Dendritic cell treated with granulocyte-macrophage colony-stimulating factor and Interleukin-4, amounts not matched to agents 40 ng/mL and 50 ng/mL, for 4 days (primary cell): ENCODE results near the gene PIK3R1.

ENCODE experiments used
- H3K27ac Mint-ChIP-seq: one replicate; pipeline ENCODE4 v1.8.0; 2022; ENCODE audit warnings: mild to moderate bottlenecking, mixed read lengths
- H3K27me3 Mint-ChIP-seq: one replicate; pipeline ENCODE4 v1.8.0; 2022; ENCODE audit warnings: mild to moderate bottlenecking, mixed read lengths
- H3K36me3 Mint-ChIP-seq: one replicate; pipeline ENCODE4 v1.8.0; 2022; ENCODE audit warnings: low read depth, mixed read lengths
- H3K4me1 Mint-ChIP-seq: one replicate; pipeline ENCODE4 v1.8.0; 2022; ENCODE audit warnings: low read depth, mixed read lengths
- H3K4me3 Mint-ChIP-seq: one replicate; pipeline ENCODE4 v1.8.0; 2022; ENCODE audit warnings: mild to moderate bottlenecking, moderate library complexity, mixed read lengths
- H3K9me3 Mint-ChIP-seq: one replicate; pipeline ENCODE4 v1.8.0; 2022; ENCODE audit warnings: mixed read lengths
- intact Hi-C: fragments of 100-400 bp; cut with micrococcal nuclease; formaldehyde crosslinking; loops from one replicate; pipeline ENCODE4 v1.15.0; 2022

The PIK3R1 gene

DNA sequence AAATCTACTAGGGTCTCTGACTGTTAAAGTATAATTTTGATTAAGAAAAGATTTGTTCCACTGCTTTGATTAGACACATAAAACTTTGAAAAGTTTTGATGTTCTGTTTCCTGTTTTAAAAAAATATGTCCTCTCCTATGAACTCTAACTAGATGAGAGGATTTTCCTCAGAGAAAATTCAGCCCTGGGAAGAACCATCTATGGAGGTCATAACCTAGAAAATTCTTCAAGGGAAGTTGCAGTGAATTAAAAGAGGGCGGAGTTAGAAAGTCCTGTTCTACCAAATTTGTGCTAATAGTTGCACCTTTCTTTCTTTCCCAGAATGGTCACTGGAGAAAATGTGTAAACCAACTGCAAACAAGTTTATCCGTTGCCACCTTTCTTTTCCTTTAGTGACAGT lies 27.7 kb downstream of the PIK3R1 start:
- intact Hi-C loops: no loop called here
- no peaks in the 10 kb centered on the region for H3K9me3 Mint-ChIP-seq
- peaks cover 50% of the 10 kb centered on the region for H3K36me3 Mint-ChIP-seq
- no peaks in the 10 kb centered on the region for H3K27me3 Mint-ChIP-seq
- no peak overlapping the region for H3K4me3 Mint-ChIP-seq
- H3K27ac Mint-ChIP-seq: no peak overlapping the region
- H3K4me1 Mint-ChIP-seq: peaks cover 56% of the 10 kb centered on the region

DNA sequence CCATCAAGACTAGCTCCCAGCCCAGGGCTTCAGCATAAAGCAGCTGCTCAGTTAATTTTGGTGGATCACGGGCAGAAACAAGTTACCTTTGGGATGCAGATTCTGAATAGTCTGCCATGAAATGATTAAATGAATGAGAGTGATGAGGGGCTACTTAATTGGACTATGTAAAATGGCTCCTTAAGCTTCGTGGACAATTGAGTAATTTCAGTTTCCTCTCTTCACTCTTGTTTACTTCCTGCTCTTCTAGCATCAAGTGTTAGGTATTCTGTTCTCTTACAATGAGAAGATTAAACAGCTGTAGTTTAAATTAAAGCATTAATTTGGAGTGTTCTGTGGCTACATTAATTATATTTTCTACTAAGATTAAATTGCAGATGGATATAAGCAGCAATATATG lies 28.1 kb downstream of the PIK3R1 start:
- no peak overlapping the region for H3K27ac Mint-ChIP-seq
- no peak overlapping the region for H3K4me3 Mint-ChIP-seq
- no peaks in the 10 kb centered on the region for H3K27me3 Mint-ChIP-seq
- peaks cover 56% of the 10 kb centered on the region for H3K4me1 Mint-ChIP-seq
- intact Hi-C loops: no loop called here
- peaks cover 46% of the 10 kb centered on the region for H3K36me3 Mint-ChIP-seq
- no peaks in the 10 kb centered on the region for H3K9me3 Mint-ChIP-seq

DNA sequence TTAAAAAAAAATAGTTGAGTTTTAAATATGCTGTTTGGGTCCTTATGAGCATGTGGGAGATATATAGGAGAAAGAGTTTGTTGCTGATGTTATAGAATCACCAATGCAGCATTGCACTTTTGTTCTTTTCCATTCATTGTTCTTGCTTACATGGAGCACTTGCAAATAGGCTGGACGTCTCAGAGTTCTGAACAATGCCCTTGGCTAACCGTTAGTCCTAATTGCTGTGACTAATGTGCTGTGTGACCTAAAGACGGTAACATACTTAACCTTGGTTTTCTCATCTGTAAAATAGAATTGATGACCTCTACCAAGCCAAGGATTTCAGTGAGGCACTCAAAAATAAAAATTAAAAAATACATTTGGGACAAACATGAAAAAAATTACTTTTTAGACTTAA lies 29.8 kb downstream of the PIK3R1 start:
- H3K36me3 Mint-ChIP-seq: peaks cover 44% of the 10 kb centered on the region
- peaks cover 61% of the 10 kb centered on the region for H3K4me1 Mint-ChIP-seq
- H3K27ac Mint-ChIP-seq: no peak overlapping the region
- no peak overlapping the region for H3K4me3 Mint-ChIP-seq
- no peaks in the 10 kb centered on the region for H3K27me3 Mint-ChIP-seq
- no peaks in the 10 kb centered on the region for H3K9me3 Mint-ChIP-seq
- intact Hi-C loops: no loop called here

DNA sequence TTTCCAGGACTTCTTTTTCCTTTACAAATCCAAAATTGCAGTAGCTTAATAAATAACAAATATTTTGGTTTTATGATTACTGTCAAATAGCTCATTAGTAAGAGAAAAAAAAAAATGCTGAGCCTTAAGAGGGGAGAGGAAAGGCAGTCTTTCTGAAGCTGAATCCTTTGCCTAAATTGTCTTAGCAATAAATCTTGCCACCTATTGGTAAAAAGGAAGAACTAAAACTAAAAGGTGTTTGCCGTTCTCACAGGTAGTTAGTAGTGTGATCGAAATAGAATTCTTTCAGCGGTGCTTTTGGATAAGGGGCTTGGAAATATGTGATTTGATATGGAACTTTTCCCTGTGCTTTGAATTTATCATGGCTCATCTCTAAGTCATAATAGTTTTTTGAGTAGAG lies 31.2 kb downstream of the PIK3R1 start:
- intact Hi-C loops: no loop called here
- no peak overlapping the region for H3K27ac Mint-ChIP-seq
- H3K4me3 Mint-ChIP-seq: no peak overlapping the region
- no peaks in the 10 kb centered on the region for H3K27me3 Mint-ChIP-seq
- peaks cover 70% of the 10 kb centered on the region for H3K4me1 Mint-ChIP-seq
- peaks cover 41% of the 10 kb centered on the region for H3K36me3 Mint-ChIP-seq
- H3K9me3 Mint-ChIP-seq: no peaks in the 10 kb centered on the region

DNA sequence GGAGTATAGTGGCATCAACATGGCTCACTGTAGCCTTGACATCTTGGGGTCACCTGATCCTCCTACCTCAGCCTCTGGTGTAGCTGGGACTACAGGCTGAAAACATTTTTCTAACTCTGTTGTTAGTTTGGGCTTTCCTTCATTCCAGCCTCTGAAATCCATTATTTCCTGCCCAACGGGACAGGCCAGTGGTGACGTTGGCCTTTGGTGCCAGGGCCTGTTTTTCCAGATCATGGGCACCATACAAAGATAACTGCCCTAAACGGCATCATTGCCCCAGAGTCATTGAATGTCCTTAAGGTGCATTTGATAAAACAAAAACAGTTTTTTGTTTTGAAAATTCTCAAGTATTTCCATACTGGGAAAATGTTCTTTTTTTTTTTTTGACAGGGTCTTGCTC lies 32.1 kb downstream of the PIK3R1 start:
- intact Hi-C loops: no loop called here
- Mint-ChIP-seq H3K4me1 (peaks cover 71% of the 10 kb centered on the region), H3K9me3 (no peaks in the 10 kb centered on the region), H3K4me3 (no peak overlapping the region), H3K27me3 (no peaks in the 10 kb centered on the region), H3K36me3 (peaks cover 39% of the 10 kb centered on the region), H3K27ac (no peak overlapping the region)

DNA sequence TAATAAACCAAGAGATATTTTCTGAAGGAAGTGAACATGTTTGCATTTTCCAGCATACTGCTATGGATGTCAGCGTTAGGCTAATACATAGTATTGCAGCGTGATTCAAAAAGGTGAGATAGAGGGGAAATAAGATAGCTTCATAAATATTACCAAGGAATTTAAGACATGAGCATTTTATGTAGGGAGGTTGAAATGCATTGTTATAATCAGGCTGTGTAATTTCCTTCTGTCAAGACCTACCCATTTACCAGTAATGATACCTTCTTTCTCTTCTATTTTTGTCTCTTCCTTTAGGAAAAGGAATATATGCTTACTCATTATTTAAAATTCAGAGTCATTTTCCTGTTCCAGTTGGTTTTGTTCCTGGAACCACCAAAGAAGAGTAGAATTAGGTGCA lies 33.3 kb downstream of the PIK3R1 start:
- no peak overlapping the region for H3K4me3 Mint-ChIP-seq
- peak overlapping the region; percentile 56 for H3K27ac Mint-ChIP-seq
- H3K4me1 Mint-ChIP-seq: peaks cover 66% of the 10 kb centered on the region
- intact Hi-C loops: no loop called here
- peaks cover 29% of the 10 kb centered on the region for H3K36me3 Mint-ChIP-seq
- H3K9me3 Mint-ChIP-seq: no peaks in the 10 kb centered on the region
- H3K27me3 Mint-ChIP-seq: no peaks in the 10 kb centered on the region

DNA sequence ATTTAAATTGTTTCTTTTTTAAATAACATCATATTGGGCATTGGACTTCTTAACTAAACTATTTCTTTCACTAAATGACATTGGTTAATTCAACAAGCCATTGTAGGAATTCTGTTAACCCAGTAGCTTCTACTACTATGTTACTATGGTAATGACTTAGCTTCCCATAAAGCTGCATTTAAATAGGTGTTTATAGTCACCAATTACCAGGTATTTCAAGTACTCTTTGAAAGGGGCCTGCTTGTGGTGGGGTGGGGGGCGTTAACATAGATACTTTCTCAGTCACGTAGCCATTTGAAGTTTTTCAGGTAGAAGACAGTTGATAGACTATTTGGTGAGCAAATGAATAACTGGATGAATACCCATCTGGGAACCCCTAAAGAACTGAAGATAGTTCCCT lies 34.0 kb downstream of the PIK3R1 start:
- no peaks in the 10 kb centered on the region for H3K9me3 Mint-ChIP-seq
- intact Hi-C loops: no loop called here
- H3K27ac Mint-ChIP-seq: peak overlapping the region; percentile 56
- H3K27me3 Mint-ChIP-seq: no peaks in the 10 kb centered on the region
- peaks cover 35% of the 10 kb centered on the region for H3K36me3 Mint-ChIP-seq
- H3K4me1 Mint-ChIP-seq: peaks cover 66% of the 10 kb centered on the region
- no peak overlapping the region for H3K4me3 Mint-ChIP-seq

DNA sequence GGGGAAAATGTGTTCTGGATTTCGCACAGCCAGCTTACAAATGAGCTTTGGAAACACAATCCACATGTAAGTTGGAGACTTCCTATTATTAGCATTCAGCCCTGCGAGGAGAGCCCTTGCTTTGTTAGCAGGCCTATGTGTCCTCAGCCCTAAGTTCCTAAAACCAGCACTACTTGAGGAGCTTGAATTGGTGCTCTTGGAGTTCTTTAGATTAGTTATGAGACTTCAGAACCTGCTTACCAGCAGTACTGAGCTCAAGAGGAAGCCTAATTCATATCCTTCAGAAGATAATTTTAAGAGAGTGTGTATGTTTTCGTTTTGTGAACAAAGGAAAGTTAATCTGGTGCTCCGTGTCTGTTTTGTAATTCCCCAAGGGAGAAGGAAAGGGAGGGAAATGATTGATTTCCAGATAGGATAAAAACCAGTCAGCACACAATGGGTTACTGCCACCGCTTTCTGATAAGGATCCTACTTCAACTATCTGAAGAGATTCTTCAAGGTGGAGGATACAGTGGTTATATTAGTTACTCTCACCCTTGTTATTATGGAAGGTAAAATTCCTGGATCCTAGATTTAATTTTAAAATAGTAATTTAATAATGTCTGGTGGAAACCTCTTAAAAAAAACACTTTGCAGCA lies 35.2 kb downstream of the PIK3R1 start:
- Mint-ChIP-seq H3K9me3 (no peaks in the 10 kb centered on the region), H3K27ac (peak overlapping the region; percentile 50), H3K4me1 (peaks cover 76% of the 10 kb centered on the region), H3K27me3 (no peaks in the 10 kb centered on the region), H3K36me3 (peaks cover 39% of the 10 kb centered on the region), H3K4me3 (peak overlapping the region; percentile 6)
- intact Hi-C loops: loop anchor here (2.0 to 10.0 kb wide), 2 partner anchors 34 to 206 kb away; no protein-coding TSS in a partner anchor

DNA sequence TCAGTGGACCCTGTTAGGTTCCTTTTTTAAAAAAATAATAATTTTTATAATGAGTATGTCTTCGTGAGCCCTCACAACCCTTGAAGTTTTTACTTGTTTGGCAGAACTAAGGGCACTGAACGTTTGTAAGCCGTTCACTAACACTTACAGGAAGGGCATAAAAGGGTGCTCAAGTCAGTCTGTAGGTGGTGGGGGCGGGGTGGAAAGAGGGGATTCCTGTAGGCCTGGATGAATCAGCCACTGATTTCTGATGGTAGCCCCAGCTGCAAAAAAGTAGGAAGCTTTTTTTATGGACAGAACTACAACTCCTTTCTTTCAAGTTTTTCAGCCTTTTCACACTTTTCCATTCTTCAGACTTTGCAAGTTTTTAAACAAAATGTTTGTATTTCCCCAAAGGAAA lies 35.8 kb downstream of the PIK3R1 start:
- H3K27ac Mint-ChIP-seq: peak overlapping the region; percentile 73
- peak overlapping the region; percentile 4 for H3K4me3 Mint-ChIP-seq
- H3K4me1 Mint-ChIP-seq: peaks cover 79% of the 10 kb centered on the region
- H3K9me3 Mint-ChIP-seq: no peaks in the 10 kb centered on the region
- intact Hi-C loops: loop anchor here (2.0 to 10.0 kb wide), 2 partner anchors 35 to 207 kb away; no protein-coding TSS in a partner anchor
- H3K36me3 Mint-ChIP-seq: peaks cover 35% of the 10 kb centered on the region
- no peaks in the 10 kb centered on the region for H3K27me3 Mint-ChIP-seq

DNA sequence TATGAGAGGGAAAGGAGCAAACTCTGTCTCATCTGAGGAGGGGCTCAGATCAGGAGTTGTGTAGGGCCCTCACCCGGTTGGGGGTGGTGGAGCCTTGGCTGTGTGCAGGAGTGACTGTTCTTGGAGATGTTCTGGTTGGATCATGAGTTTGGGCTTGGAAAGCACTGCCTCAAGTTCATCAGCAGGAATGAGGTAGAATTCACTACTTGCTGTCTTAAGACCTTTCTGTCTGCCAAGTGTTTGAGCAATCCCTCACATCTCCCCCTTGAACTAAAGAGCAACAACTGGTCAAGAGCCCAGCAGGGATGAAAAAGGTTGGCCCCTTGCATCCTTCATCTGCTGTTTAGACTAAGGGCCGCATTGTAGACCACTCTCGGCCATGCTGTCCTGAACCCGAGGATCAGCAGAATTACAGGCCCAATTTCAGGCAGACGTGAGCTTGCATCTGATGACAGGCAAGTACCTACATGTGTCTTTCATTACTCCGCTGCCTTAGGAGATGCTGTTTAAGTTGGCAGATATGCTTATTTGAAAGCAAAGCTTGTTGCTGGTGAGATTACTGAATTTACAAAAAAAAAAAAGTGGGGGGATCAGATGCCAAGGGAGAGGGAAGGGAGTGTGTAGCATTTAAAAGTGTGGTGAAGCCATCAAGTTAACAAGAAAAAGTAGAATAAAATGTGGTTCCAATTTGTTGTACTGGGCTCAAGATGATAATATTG lies 36.4 kb downstream of the PIK3R1 start:
- no peaks in the 10 kb centered on the region for H3K27me3 Mint-ChIP-seq
- H3K36me3 Mint-ChIP-seq: peaks cover 35% of the 10 kb centered on the region
- H3K9me3 Mint-ChIP-seq: no peaks in the 10 kb centered on the region
- H3K4me1 Mint-ChIP-seq: peaks cover 81% of the 10 kb centered on the region
- peak overlapping the region; percentile 73 for H3K27ac Mint-ChIP-seq
- intact Hi-C loops: loop anchor here (2.0 to 10.0 kb wide), 3 partner anchors 35 to 1005 kb away; no protein-coding TSS in a partner anchor
- H3K4me3 Mint-ChIP-seq: peak overlapping the region; percentile 4

DNA sequence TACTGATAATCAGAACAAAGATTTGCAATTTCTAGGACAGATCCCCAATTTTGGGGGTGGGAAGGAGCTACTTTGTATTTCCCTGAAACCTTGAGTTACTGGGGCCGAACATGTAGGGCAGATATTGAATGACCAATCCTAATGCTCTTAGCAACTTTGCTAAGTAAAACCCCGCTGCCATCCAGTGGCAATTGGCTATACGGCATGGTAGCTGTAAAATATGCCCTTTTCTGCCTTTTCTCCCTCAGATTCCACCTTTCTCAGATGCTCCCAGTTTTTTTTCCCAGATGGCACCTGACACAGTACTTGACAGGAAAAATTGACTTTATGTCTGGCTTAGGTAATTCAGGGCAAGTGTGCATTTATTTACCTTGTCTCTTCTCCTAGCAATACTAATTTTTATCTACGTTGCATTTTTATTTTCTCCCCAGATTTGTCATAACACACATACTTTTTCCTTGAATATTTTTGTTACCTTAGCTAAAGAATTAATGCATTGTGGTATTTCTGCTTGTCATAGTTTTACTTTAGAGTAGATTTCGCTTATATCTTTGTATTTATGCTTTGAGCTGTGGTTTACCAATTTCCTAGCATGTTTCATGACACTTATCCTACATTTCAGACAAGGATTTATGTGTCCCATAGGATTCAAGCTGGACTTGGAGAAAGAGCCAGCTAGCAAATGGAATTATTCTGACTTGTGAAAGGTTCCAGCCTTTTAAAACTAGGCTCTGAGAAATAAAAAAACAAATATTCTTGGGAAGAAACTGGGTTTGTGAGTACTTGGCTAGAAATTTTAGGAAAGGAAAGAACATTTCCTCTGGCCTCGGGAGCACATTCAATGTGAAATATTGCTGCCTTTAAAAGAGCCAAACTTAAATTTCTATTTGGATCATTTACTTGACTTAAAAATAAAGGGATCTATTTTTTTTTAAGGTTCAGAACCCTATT lies 37.4 kb downstream of the PIK3R1 start:
- H3K4me3 Mint-ChIP-seq: no peak overlapping the region
- H3K27me3 Mint-ChIP-seq: no peaks in the 10 kb centered on the region
- peak overlapping the region; percentile 52 for H3K27ac Mint-ChIP-seq
- peaks cover 79% of the 10 kb centered on the region for H3K4me1 Mint-ChIP-seq
- H3K36me3 Mint-ChIP-seq: peaks cover 30% of the 10 kb centered on the region
- no peaks in the 10 kb centered on the region for H3K9me3 Mint-ChIP-seq
- intact Hi-C loops: loop anchor here (2.0 to 10.0 kb wide), 2 partner anchors 208 to 1006 kb away; no protein-coding TSS in a partner anchor

DNA sequence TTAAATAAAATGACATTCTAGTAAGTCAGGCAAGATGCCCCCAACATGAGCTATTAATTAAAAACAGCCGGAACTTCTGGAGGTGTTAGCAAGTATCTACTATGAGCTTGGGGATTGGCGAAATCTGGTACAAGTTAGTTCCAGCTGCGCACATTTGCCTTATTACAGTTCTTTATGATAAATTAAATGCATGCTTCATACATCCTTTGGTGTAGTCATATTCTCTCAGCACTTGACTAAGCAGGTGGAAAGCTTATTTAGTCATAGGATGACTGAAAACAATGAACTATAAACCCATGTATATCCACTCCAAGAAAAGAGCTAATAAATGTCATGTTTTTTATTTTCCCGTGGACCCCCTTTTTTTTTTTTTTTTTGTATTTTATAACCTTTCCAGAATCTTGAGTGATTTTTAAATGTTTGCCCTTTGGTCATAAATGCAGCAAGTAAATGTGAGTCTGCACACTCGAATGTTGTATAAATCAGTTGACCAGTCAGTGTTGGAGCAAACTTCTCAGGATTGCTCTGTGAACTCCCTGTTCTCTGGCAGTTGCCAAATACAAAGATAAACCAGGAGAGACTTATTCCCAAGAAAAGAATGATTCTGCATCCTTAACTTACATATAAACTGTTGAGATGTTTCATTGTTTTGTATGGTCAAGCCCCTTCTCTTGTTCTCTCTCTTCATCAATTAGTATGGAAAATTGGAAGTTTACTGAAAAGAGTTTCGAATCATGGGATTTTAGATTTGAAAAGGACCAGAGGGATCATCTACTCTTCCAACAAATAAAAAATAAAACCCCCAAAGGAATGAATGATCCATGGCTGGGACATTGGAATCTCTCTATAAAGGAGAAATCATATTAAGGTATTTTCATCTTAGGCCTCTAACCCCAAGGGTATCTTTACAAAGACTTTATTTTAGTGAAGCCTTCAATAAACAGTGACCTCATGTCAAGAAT lies 38.3 kb downstream of the PIK3R1 start:
- Mint-ChIP-seq H3K27me3 (no peaks in the 10 kb centered on the region), H3K9me3 (no peaks in the 10 kb centered on the region), H3K27ac (no peak overlapping the region), H3K4me1 (peaks cover 77% of the 10 kb centered on the region), H3K4me3 (no peak overlapping the region), H3K36me3 (peaks cover 35% of the 10 kb centered on the region)
- intact Hi-C loops: loop anchor here (2.0 to 10.0 kb wide), 2 partner anchors 209 to 1007 kb away; no protein-coding TSS in a partner anchor

DNA sequence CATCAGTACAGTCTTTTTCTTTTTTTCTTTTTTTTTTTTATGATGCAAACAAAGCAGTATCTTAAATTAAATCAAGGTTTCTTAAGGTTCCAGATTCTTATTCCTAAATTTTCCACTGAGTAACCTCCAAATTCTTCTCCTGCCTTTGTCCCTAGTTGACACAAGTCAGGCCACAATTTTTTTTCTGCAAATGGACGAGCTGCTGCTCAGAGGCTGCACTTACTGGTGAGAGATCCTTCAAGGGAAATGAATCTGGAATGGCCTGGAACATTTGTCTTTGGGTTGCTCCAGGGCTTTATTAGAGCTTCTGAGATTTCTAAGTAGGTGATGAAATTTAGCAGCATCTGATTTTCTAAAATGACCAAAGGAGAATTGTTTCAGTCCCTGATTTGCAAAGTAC lies 39.3 kb downstream of the PIK3R1 start:
- Mint-ChIP-seq H3K9me3 (no peaks in the 10 kb centered on the region), H3K4me1 (peaks cover 74% of the 10 kb centered on the region), H3K27ac (no peak overlapping the region), H3K36me3 (peaks cover 35% of the 10 kb centered on the region), H3K27me3 (no peaks in the 10 kb centered on the region), H3K4me3 (no peak overlapping the region)
- intact Hi-C loops: loop anchor here (10.0 kb wide), 1 partner anchor 210 kb away; no protein-coding TSS in a partner anchor
